PFSK-1 (cell line): ENCODE measurements around the gene MICB.

Experiments used
- POLR2AphosphoS5 ChIP-seq: IDR thresholded peaks from 2 replicates; pipeline ENCODE4 v1.6.1; 2012; ENCODE audit warnings: low read depth, mild to moderate bottlenecking, control low read depth, low read length, moderate library complexity
- SIN3A ChIP-seq: IDR thresholded peaks from 2 replicates; pipeline ENCODE4 v1.6.1; 2012; ENCODE audit warnings: mild to moderate bottlenecking, low read length, moderate library complexity, borderline replicate concordance; ENCODE audit not compliant: insufficient read depth
- TF ChIP-seq, protein P1 (sequence below), 2 experiments: IDR thresholded peaks; 2 replicates each; pipeline versions ENCODE4 v1.6.1 to v1.8.0; 2011 to 2012; ENCODE audit warnings: low read depth in 2 of 2, low read length in 2 of 2, control low read depth in 1 of 2, inconsistent platforms in 1 of 2, mild to moderate bottlenecking in 1 of 2, moderate library complexity in 1 of 2; ENCODE audit not compliant: insufficient read depth in 1 of 2

DNA sequence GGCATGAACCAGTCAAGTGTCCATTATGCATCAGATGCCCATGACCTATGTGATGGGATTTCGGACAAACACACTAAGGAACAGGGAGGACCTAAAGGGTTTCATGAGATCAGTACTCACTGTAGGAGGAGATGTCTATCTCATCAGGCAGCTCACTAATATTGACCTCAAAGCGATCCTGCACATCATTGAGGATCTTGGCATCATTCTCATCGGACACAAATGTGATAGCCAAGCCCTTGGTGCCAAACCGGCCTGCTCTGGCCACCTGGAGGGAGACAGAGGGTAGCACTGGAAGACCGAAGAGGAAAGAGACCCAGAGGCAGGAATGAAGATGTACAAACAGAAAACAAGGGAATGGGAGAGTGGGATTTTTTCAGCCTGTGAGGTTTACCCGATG is 32.7 kb downstream of the MICB start:
- no peak for TF ChIP-seq POLR2AphosphoS5
- TF ChIP-seq, protein P1, sequence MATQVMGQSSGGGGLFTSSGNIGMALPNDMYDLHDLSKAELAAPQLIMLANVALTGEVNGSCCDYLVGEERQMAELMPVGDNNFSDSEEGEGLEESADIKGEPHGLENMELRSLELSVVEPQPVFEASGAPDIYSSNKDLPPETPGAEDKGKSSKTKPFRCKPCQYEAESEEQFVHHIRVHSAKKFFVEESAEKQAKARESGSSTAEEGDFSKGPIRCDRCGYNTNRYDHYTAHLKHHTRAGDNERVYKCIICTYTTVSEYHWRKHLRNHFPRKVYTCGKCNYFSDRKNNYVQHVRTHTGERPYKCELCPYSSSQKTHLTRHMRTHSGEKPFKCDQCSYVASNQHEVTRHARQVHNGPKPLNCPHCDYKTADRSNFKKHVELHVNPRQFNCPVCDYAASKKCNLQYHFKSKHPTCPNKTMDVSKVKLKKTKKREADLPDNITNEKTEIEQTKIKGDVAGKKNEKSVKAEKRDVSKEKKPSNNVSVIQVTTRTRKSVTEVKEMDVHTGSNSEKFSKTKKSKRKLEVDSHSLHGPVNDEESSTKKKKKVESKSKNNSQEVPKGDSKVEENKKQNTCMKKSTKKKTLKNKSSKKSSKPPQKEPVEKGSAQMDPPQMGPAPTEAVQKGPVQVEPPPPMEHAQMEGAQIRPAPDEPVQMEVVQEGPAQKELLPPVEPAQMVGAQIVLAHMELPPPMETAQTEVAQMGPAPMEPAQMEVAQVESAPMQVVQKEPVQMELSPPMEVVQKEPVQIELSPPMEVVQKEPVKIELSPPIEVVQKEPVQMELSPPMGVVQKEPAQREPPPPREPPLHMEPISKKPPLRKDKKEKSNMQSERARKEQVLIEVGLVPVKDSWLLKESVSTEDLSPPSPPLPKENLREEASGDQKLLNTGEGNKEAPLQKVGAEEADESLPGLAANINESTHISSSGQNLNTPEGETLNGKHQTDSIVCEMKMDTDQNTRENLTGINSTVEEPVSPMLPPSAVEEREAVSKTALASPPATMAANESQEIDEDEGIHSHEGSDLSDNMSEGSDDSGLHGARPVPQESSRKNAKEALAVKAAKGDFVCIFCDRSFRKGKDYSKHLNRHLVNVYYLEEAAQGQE (IDR thresholded peaks at IDR 0.05; ENCODE audit: insufficient read depth in 1 of 2, low read depth in 2 of 2, low read length in 2 of 2) = no peak
- no peak for TF ChIP-seq SIN3A
